Measurements from ENCODE around the gene CA10.

The CA10 gene

GRCh38 chr17:51890710-51891109, 267.8 kb downstream of the CA10 start:
- Histone ChIP-seq H3K27ac (replicated peaks) (no peak overlapping the region), H3K4me3 (replicated peaks; ENCODE audit: insufficient read depth, low read length) (no peak overlapping the region), H3K27me3 (ENCODE audit: insufficient read depth, poor library complexity, severe bottlenecking) (no peaks in the 10 kb centered on the region)
- TF ChIP-seq SPI1 (IDR thresholded peaks at IDR 0.05; ENCODE audit: borderline replicate concordance, low read depth) (no peak), POLR2AphosphoS5 (IDR thresholded peaks at IDR 0.05; ENCODE audit: low read depth) (no peak), CTCF (IDR thresholded peaks at IDR 0.05; ENCODE audit: insufficient read depth, low read length) (no peak), REST (IDR thresholded peaks at IDR 0.05; ENCODE audit: insufficient replicate concordance, low read depth) (no peak), GABPA (IDR thresholded peaks at IDR 0.05; ENCODE audit: low read depth) (no peak)
- DNase-seq (ENCODE audit: low read depth in 1 of 2, low spot score in 1 of 2): no peak

GRCh38 chr17:51888816-51889215, 269.7 kb downstream of the CA10 start:
- Histone ChIP-seq H3K4me3 (replicated peaks; ENCODE audit: insufficient read depth, low read length) (no peak overlapping the region), H3K27ac (replicated peaks) (no peak overlapping the region), H3K27me3 (ENCODE audit: insufficient read depth, poor library complexity, severe bottlenecking) (no peaks in the 10 kb centered on the region)
- no peak for TF ChIP-seq REST (IDR thresholded peaks at IDR 0.05; ENCODE audit: insufficient replicate concordance, low read depth)
- TF ChIP-seq GABPA (IDR thresholded peaks at IDR 0.05; ENCODE audit: low read depth): no peak
- TF ChIP-seq SPI1 (IDR thresholded peaks at IDR 0.05; ENCODE audit: borderline replicate concordance, low read depth): no peak
- TF ChIP-seq CTCF (IDR thresholded peaks at IDR 0.05; ENCODE audit: insufficient read depth, low read length): no peak
- TF ChIP-seq POLR2AphosphoS5 (IDR thresholded peaks at IDR 0.05; ENCODE audit: low read depth): no peak
- DNase-seq (ENCODE audit: low read depth in 1 of 2, low spot score in 1 of 2): no peak

- TF ChIP-seq REST (IDR thresholded peaks at IDR 0.05; ENCODE audit: insufficient replicate concordance, low read depth) (no peak), GABPA (IDR thresholded peaks at IDR 0.05; ENCODE audit: low read depth) (no peak), POLR2AphosphoS5 (IDR thresholded peaks at IDR 0.05; ENCODE audit: low read depth) (no peak), SPI1 (IDR thresholded peaks at IDR 0.05; ENCODE audit: borderline replicate concordance, low read depth) (no peak), CTCF (IDR thresholded peaks at IDR 0.05; ENCODE audit: insufficient read depth, low read length) (no peak)
- H3K4me3 ChIP-seq (replicated peaks; ENCODE audit: insufficient read depth, low read length): no peak overlapping the region
- DNase-seq (ENCODE audit: low read depth in 1 of 2, low spot score in 1 of 2): no peak
- no peaks in the 10 kb centered on the region for H3K27me3 ChIP-seq (ENCODE audit: insufficient read depth, poor library complexity, severe bottlenecking)
- no peak overlapping the region for H3K27ac ChIP-seq (replicated peaks)
Observed at GRCh38 chr17:51876986-51877385, 281.5 kb downstream of the CA10 start.

All from HL-60 (cell line).